Measurements from ENCODE around the gene KIF26B.
A peak's percentile ranks its signal among the peaks of the same experiment; 100 is the strongest.
"Not testable (repeated sequence)": the region's sequence is repeated elsewhere in the genome, so short reads cannot be mapped to it uniquely, and the experiment has no call there.

Gene KIF26B

DNA sequence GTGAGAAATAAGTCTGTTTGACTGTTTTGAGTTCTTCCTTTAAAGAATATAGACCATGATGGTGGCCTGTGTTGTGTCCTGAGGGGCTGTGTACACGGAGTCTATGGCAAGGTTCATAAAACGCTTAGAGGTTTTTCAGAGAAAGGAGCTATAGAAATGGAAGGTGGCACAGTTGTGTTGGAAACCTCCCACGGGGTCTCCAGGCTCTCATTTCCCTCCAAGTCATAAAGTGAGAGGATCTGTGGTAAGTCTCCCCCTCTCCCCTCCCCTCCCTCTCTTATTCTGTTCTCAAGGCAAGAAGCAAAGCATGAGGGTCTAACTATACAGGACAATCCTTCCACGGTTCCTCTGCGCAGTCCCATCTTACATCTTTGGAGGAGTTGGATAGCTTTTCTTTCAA is 139.2 kb downstream of the KIF26B start:
- Histone ChIP-seq H3K27ac (no peak overlapping the region), H3K4me3 (no peak overlapping the region)

DNA sequence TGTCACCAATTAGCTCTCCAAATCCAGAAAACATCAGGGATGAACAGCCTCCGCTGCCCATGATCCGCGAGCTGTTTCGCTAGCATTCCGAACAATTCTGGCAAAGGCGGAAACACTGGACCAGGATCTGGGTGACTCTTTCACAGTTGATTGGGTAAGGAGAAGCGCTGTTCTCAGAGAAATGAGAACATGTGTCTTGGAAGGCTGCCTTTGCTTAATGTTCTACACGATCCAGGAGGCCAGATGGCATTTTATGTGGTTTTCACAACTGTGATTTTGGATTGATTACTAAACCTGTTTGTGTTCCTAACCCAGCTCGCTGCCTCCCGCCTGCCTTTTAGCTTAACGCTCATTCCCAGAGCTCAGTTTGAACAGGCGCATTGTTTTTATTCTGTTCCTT is 144.0 kb downstream of the KIF26B start:
- Histone ChIP-seq H3K27ac (peak overlapping the region in 1 of 21 experiments; percentile 16), H3K4me3 (no peak overlapping the region)

DNA sequence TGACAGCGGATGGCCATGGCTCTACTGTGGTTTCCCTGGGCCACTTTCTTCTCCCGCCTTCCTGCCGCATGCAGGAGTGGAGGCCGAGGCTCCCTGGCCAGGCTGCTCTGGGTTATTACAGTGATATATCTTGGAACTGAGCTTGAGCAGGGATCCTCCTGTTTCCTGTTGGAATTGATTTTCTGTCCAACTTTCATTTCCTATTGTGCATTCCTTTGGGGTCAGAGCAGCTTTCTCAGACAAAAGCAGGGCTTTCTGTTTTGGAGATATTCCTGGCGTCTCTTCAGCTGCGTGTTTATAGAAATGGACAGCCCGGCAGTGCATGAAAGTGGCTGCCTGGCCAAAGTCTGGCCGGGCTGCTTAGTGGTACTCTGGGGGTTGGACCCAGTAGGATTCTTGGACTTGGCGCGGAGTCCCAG is 146.4 kb downstream of the KIF26B start:
- Histone ChIP-seq H3K27ac (no peak overlapping the region), H3K4me3 (no peak overlapping the region)

DNA sequence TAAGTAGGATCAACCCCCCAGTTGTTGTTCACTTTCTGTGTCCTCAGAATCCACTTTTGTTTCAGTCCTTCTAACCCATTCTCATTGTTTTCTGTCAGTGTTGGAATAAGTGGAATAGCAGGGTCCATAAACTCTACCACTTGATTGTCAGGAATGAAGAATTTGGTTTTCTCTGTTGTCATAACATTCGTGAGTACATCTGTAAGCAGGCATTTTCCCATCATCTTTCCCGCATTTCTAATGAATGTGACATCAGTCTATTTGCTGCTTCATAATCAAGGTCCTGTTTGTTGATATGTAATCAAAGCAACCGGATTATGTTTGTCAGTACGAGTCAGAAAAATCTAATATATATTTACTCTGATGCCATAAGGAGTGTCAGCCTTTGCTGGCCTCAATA is 147.1 kb downstream of the KIF26B start:
- Histone ChIP-seq H3K27ac (no peak overlapping the region), H3K4me3 (no peak overlapping the region)

DNA sequence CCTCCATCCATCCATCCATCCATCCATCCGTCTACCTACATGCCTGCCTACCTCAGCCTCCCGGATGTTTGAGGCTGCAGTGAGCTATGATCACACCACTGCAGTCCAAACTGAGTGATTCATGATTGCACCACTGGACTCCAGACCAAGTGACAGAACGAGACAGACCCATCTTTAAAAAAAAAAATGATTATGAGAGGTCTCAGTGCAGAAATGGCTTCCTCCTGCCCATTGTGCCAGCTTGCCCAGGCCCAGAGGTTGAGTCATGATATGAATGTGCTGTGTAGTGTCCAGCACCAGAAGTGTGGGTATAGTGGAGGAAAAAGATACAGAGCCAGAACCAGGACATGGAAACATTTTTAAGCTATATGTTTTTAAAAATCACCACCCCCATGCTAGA is 149.9 kb downstream of the KIF26B start:
- Histone ChIP-seq H3K4me3 (no peak overlapping the region), H3K27ac (no peak overlapping the region)

DNA sequence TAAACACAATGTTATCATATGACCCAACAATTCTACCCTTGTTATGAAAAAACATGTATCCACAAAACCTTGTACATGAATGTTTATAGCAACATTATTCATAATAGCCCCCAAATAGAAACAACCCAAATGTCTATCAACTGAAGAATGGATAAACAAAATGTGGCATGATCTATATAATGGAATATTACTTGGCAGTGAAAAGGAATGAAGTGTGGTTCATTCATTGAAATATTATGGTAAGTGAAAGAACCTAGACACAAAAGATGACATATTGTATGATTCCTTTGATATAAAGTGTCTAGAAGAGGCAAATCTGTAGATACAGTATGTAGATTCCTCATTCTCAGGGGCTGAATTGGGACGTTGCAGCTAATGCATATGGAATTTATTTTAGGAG is 151.2 kb downstream of the KIF26B start:
- no peak overlapping the region for H3K27ac ChIP-seq
- no peak overlapping the region for H3K4me3 ChIP-seq

DNA sequence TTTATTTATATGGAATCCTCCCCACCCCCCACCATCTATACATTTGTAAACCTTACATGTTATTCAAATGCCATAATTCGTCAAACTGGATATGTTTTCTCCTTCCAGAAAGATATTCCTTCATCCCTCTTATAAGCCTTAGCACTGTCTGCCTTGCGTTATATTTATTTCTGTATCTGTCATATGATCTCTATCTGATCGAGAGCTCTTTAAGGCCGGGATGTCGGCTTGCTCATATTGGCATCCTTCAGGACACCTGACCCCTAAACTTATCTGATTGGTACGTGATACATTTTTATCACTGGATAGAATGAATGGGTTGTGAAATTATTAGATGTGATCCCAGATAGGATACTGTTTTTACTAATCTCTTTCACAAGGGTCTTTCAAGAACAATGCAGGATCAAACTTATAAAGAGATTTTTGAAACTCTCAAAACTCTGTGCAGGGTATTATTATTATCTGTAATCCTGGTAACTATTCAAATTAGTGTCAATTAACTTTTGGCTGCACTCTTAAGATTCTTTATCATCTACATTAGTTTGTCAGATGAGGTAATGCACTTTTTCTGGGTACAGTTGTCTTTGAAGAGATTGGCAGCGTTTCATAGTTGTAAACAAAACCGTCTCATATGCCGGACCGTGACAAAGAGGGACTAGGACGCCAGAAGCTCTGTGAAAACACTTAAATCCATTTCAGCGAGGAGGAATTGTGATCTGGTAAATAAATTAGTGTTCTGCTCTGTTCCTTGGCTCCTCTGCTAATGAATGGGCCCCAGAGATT is 152.0 kb downstream of the KIF26B start:
- H3K4me3 ChIP-seq: no peak overlapping the region

DNA sequence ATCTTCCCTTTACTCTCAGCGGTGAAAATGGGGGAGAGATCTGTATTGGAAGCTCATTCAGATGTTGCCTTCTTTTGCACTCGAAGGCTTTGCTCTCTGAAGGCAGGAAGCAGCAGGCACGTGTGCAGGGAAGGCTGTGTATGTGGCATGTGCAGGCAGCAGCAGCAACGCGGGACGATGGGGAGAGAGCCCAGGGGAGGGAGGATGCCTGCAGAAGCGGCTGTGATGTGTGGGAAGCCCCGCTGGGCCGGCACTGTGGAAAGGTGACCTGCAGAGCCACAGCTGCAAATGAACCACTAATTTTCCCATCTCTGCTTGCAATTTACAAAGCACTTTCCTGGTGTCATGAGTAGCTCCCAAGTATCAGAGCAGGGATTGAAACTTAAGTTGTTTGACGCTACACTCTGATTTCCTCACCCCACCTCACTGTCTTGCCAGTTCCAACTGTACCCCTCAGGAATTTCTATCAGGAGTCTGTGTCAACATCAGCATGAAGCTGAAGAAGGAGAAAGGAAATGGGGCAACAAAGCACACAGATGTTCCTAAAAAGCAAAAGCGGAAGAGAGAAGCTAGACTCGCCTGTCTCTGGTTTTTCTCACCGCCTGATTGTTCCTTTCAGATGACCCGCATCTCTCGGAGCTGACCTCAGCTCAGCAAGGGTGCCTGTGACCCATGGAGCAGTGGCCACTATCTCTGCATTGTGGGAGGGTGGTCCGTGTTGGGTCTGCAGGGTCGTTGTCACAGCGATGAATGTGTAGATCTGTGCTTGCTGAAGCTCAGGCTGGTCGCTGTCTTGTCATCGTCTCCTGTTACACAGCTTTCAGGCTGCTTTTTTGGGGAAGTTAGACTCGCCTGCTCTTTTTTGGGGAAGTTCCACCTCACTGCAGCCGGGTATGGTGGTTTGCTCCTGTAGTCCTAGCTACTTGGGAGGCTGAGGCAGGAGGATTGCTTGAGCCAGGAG is 156.1 kb downstream of the KIF26B start:
- Histone ChIP-seq H3K27ac (peak overlapping the region in 3 of 21 experiments; percentile 5 to 35 (median 23)), H3K4me3 (peak overlapping the region in 1 of 7 experiments; percentile 5)

More for the DNA sequence above, 152.0 kb downstream of the KIF26B start:
- H3K27ac ChIP-seq: no peak overlapping the region

DNA sequence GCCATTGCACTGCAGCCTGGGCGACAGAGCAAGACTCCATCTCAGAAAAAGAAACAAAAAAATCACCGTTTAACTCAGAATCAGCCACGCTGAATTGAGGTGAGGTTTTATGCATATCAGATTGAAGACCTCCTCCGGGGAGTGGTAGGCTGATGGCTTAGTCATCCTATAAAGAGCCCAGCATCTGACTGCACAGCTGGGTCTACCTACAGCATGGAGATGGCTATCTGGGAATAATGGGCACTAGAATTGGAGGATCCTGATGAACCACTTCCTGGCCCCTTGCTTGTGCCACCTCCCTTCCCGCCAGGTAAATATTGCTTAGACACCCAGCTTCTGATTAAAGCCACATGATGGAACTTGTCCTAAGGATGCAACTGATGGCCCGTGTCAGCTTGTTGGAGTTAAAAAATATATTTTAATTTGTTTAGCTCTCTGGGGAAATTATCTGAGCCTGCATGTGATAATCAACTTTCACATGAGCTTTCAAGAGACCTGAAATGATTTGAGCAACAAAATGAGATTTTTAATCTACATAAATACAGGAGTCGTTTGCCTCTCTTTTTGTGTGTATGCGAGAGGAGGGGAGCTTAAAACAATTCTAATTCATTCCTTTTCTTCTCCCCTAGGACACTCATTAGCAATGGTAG is 157.2 kb downstream of the KIF26B start:
- Histone ChIP-seq H3K27ac (no peak overlapping the region), H3K4me3 (no peak overlapping the region)

DNA sequence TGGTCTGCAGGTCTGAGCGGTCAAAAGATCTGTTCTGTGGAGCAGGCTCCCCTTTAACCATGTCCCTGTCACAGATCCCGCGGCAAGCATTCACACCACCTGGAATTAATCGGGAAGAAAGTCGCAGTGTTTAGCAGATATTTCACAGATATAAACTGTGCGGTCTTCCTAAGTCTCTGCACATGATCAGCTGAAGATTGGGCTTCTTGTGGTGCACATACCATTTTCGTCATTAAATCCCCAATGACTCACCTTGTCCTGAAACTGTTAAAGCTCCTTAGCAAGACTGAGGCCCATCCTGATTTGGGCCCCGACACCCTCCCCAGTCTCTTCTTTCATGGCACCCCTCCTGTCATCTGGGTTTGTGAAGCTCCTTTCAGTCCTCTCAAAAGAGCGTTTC is 158.8 kb downstream of the KIF26B start:
- no peak overlapping the region for H3K4me3 ChIP-seq

DNA sequence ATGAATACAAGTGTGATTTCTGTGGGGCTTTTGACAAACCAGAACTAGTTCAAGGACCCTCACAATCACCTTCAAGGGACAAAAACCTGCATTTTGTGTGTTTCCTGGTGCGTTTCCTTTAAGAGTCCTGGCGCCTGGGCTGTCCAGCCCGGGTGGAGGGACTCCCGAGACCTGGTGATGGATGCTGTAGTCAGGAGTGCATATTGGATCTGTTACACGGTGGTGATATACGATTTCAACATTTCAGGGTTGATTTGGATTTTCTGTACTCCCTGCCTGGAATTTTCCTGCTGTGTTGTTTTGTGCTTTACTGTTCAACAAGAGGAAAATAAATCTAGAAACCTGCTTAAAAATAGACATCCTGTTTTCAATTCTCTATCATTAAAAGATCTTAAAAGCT is 162.0 kb downstream of the KIF26B start:
- H3K4me3 ChIP-seq: no peak overlapping the region
- H3K27ac ChIP-seq: no peak overlapping the region

More for the DNA sequence above, 158.8 kb downstream of the KIF26B start:
- H3K27ac ChIP-seq: no peak overlapping the region

DNA sequence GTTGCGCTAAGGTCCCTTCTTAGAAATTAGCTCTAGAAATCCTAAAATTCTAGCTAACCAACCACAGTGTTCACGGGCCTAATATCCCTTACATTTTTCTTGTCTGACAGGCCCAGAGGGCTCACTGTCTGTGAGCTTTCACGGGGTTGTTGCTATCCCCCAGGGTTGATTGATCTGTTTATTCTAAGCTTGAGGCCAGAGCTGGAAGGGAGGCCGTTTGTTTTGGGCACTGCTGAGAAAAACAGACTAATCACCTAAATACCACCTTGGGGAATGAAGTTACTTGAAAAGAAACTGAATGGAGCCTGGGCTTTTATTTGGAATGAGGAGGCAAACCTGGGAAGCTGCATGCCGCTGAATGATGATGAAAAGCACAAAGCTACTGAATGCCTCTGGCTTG is 162.4 kb downstream of the KIF26B start:
- no peak overlapping the region for H3K27ac ChIP-seq

DNA sequence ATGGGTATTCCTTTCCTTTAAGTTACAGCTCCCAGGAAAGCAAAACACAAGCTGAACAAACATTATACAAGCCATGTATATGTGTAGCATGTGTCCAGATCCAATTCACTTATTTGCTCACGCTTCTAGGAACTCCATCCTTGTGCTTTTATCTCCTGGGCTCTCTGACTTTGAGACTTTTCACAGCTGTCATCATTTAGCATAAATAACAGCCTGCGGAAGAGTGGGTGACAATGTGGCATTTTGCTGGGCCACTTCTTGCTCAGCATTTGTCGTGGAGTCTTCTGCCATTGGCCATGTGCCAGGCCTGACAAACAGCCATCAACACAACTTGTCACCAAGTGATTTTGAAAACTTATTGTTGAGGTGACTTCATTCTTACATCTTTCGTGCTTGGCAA is 164.3 kb downstream of the KIF26B start:
- Histone ChIP-seq H3K4me3 (no peak overlapping the region), H3K27ac (no peak overlapping the region)

More for the DNA sequence above, 162.4 kb downstream of the KIF26B start:
- no peak overlapping the region for H3K4me3 ChIP-seq

DNA sequence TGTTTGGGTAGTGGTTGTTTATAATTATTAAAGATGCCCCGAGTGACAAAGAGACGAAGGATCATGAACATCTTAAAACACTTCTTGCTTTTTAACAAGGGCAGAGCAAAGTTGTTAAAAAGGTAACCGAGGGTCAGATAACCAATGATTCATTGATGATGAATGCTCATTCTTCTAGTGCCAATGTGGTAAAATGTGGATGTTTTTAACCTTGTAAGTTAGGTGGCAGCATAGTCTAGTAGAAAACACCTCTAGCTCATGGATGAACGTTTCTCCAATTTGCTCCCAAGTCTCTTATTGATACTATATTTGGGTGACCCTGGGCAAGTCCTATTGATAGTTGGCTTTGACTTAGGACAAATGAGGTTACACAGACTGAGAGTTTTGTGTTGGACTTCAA is 167.9 kb downstream of the KIF26B start:
- Histone ChIP-seq H3K4me3 (no peak overlapping the region), H3K27ac (no peak overlapping the region)

DNA sequence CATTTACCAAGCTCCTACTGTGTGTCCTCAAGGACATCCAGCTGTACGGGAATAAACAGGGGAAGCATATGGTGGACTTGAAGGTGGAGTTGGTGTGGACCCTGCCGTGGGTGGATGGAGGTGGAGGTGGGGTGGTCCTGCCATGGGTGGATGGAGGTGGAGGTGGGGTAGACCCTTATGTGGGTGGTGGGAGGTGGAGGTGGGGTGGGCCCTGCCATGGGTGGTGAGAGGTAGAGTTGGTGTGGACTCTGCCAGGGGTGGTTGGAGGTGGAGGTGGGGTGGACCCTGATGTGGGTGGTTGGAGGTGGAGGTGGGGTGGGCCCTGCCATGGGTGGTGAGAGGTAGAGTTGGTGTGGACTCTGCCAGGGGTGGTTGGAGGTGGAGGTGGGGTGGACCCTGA is 169.0 kb downstream of the KIF26B start:
- not testable (repeated sequence) for H3K4me3 ChIP-seq

DNA sequence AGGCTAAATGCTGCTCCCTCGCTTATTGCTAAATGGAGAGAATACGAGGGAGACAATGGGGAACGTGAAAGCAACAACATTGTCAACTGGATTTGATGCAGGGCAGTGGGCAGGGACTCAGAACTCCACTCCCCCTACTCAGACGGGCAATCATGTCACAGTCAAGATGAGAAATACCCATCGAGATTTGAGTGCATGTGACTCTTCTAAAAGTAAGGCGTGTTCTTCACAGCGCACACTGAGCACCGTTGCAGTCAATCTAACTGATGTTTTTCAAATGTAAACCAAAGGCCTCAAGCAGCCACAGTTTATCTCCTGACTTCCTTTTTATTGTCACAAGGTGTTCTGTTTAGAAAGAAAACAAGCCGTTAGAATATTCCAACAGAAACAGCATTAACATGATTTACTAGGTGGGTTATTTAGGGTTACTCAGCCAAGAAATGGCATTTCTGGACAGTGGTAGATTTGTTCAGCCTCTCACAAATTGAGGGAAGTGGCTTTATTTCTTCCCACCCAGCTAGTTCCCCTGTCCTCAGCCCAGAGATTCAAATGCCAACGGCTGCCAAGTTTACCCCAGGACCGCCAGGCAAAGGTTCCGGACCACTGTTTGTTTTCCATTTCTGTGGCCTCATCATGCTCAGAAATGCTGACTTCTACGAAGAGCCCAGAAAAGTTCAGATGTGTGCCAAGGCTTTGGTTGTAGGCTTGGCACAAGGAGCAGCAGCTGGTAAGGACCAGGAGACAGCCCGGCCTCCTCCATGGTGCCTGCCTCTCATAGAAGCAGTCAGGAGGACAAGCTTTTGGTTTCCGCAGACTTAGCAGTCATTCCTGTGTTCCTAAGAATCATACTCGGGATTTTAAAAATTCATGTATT is 171.4 kb downstream of the KIF26B start:
- Histone ChIP-seq H3K4me3 (no peak overlapping the region), H3K27ac (no peak overlapping the region)

More for the DNA sequence above, 169.0 kb downstream of the KIF26B start:
- not testable (repeated sequence) for H3K27ac ChIP-seq

DNA sequence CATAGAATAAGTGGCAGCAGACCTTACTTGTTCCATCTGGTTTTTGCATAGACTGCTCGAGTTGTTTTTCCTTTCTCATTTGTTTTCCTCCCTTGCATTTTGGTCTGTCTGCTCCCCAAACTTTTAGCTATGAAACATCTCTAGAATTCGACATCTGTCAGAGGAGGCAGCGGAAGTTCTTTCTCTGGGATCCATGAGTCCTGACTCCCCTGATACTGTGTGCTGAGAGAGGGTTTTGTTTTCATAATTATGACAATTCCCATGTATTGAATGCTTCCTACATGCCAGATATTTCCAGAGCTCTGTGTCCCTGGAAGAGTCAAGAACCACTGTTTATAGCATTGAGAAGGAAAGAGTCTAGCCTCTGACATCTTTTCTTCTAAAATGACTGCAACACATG is 172.6 kb downstream of the KIF26B start:
- Histone ChIP-seq H3K27ac (no peak overlapping the region), H3K4me3 (no peak overlapping the region)

DNA sequence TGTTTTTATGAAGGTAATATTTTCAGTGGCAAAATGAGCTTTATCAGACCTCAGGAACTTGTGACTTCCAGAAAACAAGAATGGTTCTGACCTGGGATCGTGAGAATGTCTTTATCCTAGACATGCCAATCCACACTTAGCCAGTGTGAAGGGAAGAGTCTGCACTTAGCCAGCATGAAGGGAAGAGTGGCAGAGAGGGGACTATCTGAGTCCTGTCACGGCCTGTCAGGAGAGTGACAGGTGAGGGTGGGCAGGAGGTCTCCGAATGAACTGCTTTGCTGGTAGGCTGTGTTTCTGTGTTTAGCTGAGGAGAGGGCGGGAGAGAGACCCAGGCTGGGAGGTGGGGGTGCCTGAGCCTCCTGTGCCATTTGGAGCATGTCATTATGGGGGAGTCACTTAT is 173.1 kb downstream of the KIF26B start:
- Histone ChIP-seq H3K27ac (no peak overlapping the region), H3K4me3 (no peak overlapping the region)

DNA sequence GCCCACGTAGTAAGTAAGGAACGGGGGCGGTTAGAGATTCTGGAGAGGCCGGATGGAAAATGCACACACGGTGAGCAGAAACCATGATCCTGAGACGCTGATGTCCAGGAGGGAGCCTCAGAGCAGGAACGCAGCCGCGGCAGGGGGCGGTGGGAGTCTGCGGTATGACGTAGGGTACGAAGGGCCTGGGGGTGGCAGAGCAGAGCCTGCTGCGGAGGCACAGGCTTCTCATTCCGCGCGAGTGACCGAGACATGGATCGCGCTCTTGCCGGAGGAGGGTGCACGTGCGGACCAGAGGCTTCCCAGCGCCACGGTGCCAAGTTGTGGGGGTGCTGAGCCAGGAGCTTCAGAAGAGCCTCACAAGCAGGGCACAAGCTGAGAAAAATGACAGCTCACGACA is 176.2 kb downstream of the KIF26B start:
- no peak overlapping the region for H3K27ac ChIP-seq

More for the DNA sequence above, 176.2 kb downstream of the KIF26B start:
- no peak overlapping the region for H3K4me3 ChIP-seq
